G401 (cell line): ENCODE data around the gene SH3BGRL2. TPM values are rescaled to one million over a fixed set of nuclear protein-coding genes. Genes with fewer than 3 reads are reported as not detected.
A peak's percentile ranks its signal among the peaks of the same experiment; 100 is the strongest.
"Not testable (repeated sequence)": the region's sequence is repeated elsewhere in the genome, so short reads cannot be mapped to it uniquely, and the experiment has no call there.

Experiments
- DNase-seq: peaks from one replicate; pipeline ENCODE4 v3.0.0-alpha.2; 2015; ENCODE audit warnings: low spot score
- in situ Hi-C: cut with HindIII; loops from 2 replicates; pipeline ENCODE4 v1.10.0; 2016; ENCODE audit warnings: low sequenced_read_pairs, mixed read lengths
- total RNA-seq: library from RNA; depleted of rRNA; stranded (reverse); fragments of >200 nt; shearing (Covaris generic); gene quantifications from 2 replicates; pipeline ENCODE4 v1.2.3, GENCODE V29; 2014

SH3BGRL2 gene
- total RNA-seq, 1 experiment from 2014 or later, result 40.8 TPM

DNA sequence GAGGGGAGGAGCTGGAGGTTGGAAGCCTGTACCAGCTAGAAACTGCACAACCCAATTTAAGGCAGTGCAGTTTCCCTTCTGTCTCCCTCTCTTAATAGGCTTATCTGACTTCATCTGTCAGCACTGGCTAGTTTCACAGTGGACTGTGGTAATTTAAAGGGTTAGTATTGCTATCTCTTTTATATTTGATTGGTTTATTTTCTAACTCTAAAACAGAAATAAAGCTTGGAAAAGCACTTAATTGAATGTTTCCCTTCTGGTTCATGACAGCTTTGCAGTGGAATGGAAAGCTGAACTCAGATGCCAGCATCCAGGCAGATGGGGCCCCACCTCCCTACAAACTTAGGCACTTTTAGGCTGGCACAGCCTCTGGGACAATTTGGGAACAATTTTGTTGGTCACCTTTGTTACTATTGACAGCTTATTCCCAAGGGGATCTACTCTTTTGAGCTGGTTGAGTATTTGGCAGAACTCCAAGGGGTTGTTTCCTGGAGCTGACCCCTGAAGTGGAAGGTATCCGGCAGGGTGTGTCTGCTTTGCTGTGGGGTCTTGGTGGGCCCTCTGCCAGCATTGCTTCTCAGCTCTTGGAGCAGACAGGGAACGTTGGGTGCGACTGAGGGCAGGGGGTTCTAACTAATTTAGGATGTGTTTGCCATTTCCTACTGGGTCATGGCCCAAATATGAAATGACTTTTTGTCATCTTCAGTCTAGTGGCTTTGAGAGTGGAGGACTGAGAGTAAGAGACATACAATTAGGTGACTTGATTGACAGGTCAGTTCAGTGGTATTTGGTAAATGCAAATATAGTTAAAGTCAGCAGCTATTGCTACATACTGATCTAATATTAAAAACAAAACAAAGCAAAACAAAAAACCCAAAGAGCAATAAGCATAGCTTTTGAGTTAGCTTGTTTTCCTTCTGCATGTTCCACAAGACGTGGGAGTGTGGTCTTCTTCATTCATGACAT, 9.3 kb downstream of the SH3BGRL2 start:
- in situ Hi-C loops, result no loop called here
- no peak for DNase-seq

DNA sequence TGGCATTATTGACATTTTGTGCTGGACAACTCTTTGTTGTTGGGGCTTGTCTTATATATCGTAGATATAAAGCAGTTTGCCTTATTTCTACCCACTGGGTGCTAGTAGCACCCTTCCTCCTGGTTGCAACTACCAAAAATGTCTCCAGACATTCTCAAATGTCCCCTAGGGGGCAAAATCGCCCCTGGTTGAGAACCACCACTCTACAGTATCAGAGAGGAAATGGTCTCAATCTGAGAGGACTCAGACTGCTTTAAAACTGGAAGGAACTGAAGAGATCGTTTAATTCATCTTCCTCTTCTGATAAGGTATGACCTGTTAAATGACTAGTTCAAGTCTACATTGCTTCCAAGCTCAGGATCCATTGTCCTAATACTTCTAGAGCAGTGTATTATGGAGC, 14.9 kb downstream of the SH3BGRL2 start:
- DNase-seq, result no peak
- in situ Hi-C loops, result no loop called here

GRCh38 chr6:79646561-79646960, 15.4 kb downstream of the SH3BGRL2 start:
- DNase-seq, result no peak
- in situ Hi-C loops, result no loop called here

DNA sequence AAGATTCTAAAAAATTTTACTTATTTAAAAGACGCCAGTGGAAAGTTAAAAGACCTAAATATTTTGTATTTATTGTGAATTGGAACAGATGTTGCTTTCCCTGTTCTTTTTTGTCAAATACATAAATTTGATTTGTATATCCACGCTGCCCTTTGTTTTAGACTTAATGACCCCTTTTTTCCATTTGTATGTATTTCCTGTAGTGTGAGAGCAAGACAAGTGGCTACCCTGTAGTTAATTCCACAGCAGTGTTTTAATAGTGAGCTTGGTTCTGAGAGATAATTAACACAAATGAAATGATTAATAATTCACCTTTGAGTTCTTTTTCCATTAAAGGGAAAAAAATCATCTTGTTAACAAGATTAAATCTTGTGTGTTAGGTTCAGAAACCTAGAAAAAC, 16.6 kb downstream of the SH3BGRL2 start:
- in situ Hi-C loops, result no loop called here
- DNase-seq, result no peak

DNA sequence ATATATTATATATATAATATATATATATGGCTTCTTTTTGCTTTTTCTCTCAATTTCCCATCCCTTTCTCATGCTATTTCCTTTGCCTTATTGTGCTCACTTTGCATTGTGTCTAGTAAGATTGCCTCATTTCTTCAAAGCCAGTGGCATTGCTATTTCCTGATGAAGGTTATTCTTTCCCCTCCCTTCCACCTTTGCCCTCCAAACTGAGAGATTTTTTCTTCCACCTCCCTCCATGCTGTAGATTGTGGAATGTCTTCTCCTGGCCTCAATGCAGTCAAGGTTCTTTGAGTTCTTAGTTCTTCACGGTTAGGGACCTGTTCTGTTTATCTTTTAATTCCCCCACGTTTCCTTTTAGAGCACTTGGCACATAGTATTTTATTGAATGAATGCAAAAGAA, 17.2 kb downstream of the SH3BGRL2 start:
- in situ Hi-C loops, result no loop called here
- DNase-seq, result no peak

GRCh38 chr6:79649016-79649415, 17.9 kb downstream of the SH3BGRL2 start:
- in situ Hi-C loops, result no loop called here
- no peak for DNase-seq

- DNase-seq, result no peak
- in situ Hi-C loops, result no loop called here
Measured at GRCh38 chr6:79650950-79651349, 19.8 kb downstream of the SH3BGRL2 start.

- in situ Hi-C loops, result no loop called here
- no peak for DNase-seq
Measured at GRCh38 chr6:79656134-79656533, 25.0 kb downstream of the SH3BGRL2 start.

DNA sequence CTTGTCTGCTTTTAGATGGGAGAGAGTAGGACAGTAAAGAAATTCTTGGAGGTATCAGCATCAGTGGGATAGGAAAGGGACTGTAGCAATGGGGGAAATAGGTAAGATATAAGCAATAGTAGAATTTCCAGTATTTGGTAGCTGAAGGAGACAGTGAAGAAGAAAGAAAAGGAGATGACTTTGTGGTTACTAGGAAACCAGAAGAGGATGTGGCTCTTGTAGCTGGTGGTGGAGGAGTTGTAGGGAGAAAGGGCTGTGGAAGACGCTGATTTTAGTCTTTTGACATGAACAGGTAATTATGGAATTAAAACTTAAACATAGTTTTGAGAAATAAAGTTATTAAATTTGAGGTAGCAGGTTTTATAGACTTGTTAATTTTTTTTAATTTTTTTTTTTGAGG, 26.1 kb downstream of the SH3BGRL2 start:
- DNase-seq, result no peak
- in situ Hi-C loops, result no loop called here

- DNase-seq, in situ Hi-C loops: not testable (repeated sequence)
Measured at GRCh38 chr6:79663655-79664054, 32.5 kb downstream of the SH3BGRL2 start.

DNA sequence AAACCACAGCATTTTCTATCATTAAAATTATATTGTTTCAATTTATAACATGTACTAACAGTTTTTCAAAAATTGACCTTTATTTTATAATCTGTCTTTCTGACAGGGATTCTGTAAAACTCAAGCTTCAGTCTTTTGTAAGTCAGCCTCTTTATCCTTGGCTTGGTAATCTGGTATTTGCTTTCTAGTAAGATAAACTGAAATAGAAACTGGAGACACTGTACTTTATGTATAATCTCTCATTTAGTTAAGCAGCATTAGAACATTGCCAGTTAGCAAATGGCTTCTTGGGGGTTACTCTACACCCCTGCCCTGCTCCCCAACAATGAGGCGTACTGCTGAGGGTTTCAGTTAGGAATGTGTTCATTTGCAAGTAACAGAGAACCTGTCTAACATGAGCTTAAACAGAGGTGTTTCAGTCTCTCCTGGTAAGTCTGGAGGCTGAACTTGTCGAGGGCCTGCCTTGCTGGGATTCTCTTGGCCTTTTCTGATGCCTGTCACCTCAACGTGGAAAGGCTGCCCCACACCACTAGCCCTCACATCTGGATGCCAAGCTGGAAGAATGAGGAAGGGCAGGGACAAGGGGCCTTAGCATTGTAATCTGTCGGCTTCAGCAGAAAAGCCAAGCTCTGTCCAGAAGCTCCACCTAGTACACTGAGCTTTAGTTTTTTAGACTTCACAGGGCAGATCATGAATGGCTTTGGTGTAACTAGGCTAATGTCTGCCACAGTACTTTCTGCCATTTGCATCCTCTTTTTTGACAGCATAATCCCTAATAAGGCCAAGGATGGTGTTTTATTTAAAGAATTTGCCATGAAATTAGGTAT, 34.8 kb downstream of the SH3BGRL2 start:
- in situ Hi-C loops, result no loop called here
- DNase-seq, result no peak

DNA sequence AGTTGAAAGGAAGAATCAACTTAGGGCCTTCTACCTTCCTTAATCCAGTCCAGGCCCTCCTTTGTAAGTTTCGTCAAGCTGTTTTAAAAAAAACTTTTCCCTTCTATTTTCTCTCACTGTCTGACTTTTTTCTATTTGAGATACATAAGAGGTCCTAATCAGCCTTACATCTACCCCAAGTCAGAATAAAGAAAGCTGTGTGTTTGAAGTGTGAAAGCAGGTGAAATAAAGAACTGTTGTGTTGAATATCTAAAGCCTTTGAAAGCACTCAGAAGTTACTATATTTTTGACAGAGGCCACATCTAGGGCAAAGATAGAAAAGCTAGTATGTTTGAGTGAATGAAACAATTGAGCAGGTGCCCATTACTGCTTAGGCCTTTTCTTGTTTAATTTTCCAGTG, 35.5 kb downstream of the SH3BGRL2 start:
- in situ Hi-C loops, result no loop called here
- DNase-seq, result no peak

GRCh38 chr6:79668381-79668780, 37.3 kb downstream of the SH3BGRL2 start:
- DNase-seq, result no peak
- in situ Hi-C loops, result no loop called here

GRCh38 chr6:79669766-79670165, 38.6 kb downstream of the SH3BGRL2 start:
- in situ Hi-C loops, result no loop called here

DNA sequence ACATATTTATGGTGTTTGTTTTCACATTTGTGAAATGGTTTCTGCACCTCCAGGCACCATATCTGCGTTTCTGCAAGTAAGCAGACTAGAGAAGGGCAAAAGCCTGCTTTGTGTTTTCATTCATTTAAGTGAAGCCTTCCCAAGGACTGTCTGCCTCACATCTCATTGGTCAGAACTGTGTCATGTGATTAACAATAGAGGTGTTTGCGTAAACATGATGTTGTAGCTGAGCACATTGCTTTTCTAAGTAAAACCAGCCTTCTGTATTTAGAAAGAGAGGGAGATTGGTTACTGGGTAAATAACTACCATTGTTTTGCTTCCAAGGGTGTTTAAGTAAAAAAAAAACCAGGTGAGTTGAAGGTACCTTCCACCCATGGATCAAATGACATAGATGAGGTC, 39.7 kb downstream of the SH3BGRL2 start:
- in situ Hi-C loops, result no loop called here
- DNase-seq, result no peak

More at GRCh38 chr6:79669766-79670165, 38.6 kb downstream of the SH3BGRL2 start:
- DNase-seq, result no peak

GRCh38 chr6:79671600-79672266, 40.6 kb downstream of the SH3BGRL2 start:
- no peak for DNase-seq
- in situ Hi-C loops, result no loop called here

- DNase-seq, result peak; percentile 48
- in situ Hi-C loops, result no loop called here
Measured at GRCh38 chr6:79672631-79673111, 41.5 kb downstream of the SH3BGRL2 start.

DNA sequence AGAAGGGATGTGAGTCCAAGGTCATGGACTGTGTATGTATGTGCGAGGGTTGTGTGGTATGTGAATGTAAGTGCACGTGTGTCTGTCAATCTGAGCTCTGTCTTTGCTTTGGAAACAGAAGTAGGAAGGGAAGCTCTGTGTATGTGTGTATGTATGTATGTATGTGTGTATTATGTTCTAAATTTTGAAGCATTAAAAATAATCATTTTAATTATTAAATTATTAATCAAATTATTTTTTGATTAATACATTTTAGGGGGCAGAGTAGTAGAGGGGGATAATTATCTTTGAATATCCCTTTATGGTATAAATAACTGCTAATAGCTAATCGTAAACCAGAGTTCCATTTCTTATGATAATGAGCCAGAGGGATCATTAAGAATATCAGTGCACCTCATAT, 42.8 kb downstream of the SH3BGRL2 start:
- in situ Hi-C loops, result no loop called here
- DNase-seq, result no peak
